ENCODE data around the gene PALM. TPM values are rescaled to one million over a fixed set of nuclear protein-coding genes. Genes with fewer than 3 reads are reported as not detected.
"Not testable (repeated sequence)": the region's sequence is repeated elsewhere in the genome, so short reads cannot be mapped to it uniquely, and the experiment has no call there.

The PALM gene
- total and polyA plus RNA-seq, 2 donors: 23.6 to 69.3 TPM

- H3K4me1 ChIP-seq (ENCODE audit: insufficient read depth): no peaks in the 10 kb centered on the region
- no peaks in the 10 kb centered on the region for H3K36me3 ChIP-seq (ENCODE audit: insufficient read depth)
- 82% methylated on average over 31 of the region's 31 CpGs for WGBS
- no peak overlapping the region for H3K27ac ChIP-seq (ENCODE audit: low read depth)
- DNase-seq (ENCODE audit: extremely low spot score): no peak
- no peak overlapping the region for H3K4me3 ChIP-seq (ENCODE audit: low read depth, low read length)
These were observed 23.2 kb upstream of the PALM start for GRCh38 chr19:685454-685931.

- Histone ChIP-seq H3K4me1 (ENCODE audit: insufficient read depth) (no peaks in the 10 kb centered on the region), H3K4me3 (ENCODE audit: low read depth, low read length) (no peak overlapping the region), H3K27ac (ENCODE audit: low read depth) (no peak overlapping the region), H3K36me3 (ENCODE audit: insufficient read depth) (no peaks in the 10 kb centered on the region)
- DNase-seq (ENCODE audit: extremely low spot score): no peak
- WGBS: 72% methylated on average over 17 of the region's 17 CpGs
These were observed 22.0 kb upstream of the PALM start for GRCh38 chr19:686589-687297.

GRCh38 chr19:687569-688166 is 21.1 kb upstream of the PALM start:
- no peaks in the 10 kb centered on the region for H3K4me1 ChIP-seq (ENCODE audit: insufficient read depth)
- H3K36me3 ChIP-seq (ENCODE audit: insufficient read depth): no peaks in the 10 kb centered on the region
- WGBS: 84% methylated on average over 11 of the region's 11 CpGs
- no peak for DNase-seq (ENCODE audit: extremely low spot score)
- H3K4me3 ChIP-seq (ENCODE audit: low read depth, low read length): no peak overlapping the region
- no peak overlapping the region for H3K27ac ChIP-seq (ENCODE audit: low read depth)

- no peak for DNase-seq (ENCODE audit: extremely low spot score)
- H3K27ac ChIP-seq (ENCODE audit: low read depth): no peak overlapping the region
- H3K4me3 ChIP-seq (ENCODE audit: low read depth, low read length): no peak overlapping the region
- H3K36me3 ChIP-seq (ENCODE audit: insufficient read depth): no peaks in the 10 kb centered on the region
- no peaks in the 10 kb centered on the region for H3K4me1 ChIP-seq (ENCODE audit: insufficient read depth)
- WGBS: 45% methylated on average over 15 of the region's 15 CpGs
These were observed 20.5 kb upstream of the PALM start for GRCh38 chr19:688214-688613.

- Histone ChIP-seq H3K36me3 (ENCODE audit: insufficient read depth) (no peaks in the 10 kb centered on the region), H3K4me3 (ENCODE audit: low read depth, low read length) (no peak overlapping the region), H3K4me1 (ENCODE audit: insufficient read depth) (no peaks in the 10 kb centered on the region), H3K27ac (ENCODE audit: low read depth) (no peak overlapping the region)
- whole genome bisulfite sequencing: 72% methylated on average over 17 of the region's 17 CpGs
- DNase-seq (ENCODE audit: extremely low spot score): no peak
These were observed 19.7 kb upstream of the PALM start for GRCh38 chr19:688992-689391.

GRCh38 chr19:690203-690602 is 18.5 kb upstream of the PALM start:
- 63% methylated on average over 18 of the region's 18 CpGs for WGBS
- DNase-seq (ENCODE audit: extremely low spot score): no peak
- no peaks in the 10 kb centered on the region for H3K4me1 ChIP-seq (ENCODE audit: insufficient read depth)

GRCh38 chr19:694481-695351 is 14.0 kb upstream of the PALM start:
- WGBS: 38% methylated on average over 41 of the region's 41 CpGs
- H3K4me1 ChIP-seq (ENCODE audit: insufficient read depth): no peaks in the 10 kb centered on the region
- H3K27ac ChIP-seq (ENCODE audit: low read depth): no peak overlapping the region
- no peaks in the 10 kb centered on the region for H3K36me3 ChIP-seq (ENCODE audit: insufficient read depth)
- H3K4me3 ChIP-seq (ENCODE audit: low read depth, low read length): no peak overlapping the region
- no peak for DNase-seq (ENCODE audit: extremely low spot score)

More at GRCh38 chr19:690203-690602, 18.5 kb upstream of the PALM start:
- Histone ChIP-seq H3K27ac (ENCODE audit: low read depth) (no peak overlapping the region), H3K36me3 (ENCODE audit: insufficient read depth) (no peaks in the 10 kb centered on the region), H3K4me3 (ENCODE audit: low read depth, low read length) (no peak overlapping the region)

- H3K4me3 ChIP-seq (ENCODE audit: low read depth, low read length): no peak within 1 kb of the TSS
- no peaks in the 10 kb centered on the region for H3K4me1 ChIP-seq (ENCODE audit: insufficient read depth)
- H3K36me3 ChIP-seq (ENCODE audit: insufficient read depth): no peaks in the 10 kb centered on the region
- 63% methylated on average over 31 of the region's 31 CpGs for WGBS
- no peak for DNase-seq (ENCODE audit: extremely low spot score)
- H3K27ac ChIP-seq (ENCODE audit: low read depth): no peak within 1 kb of the TSS
These were observed 13.3 kb upstream of the PALM start, which contains the start of gene PRSS57 for GRCh38 chr19:695352-695949. Gene PRSS57, minus strand, starts transcription at chr19:695452. Its CDS starts 22 bp downstream, at chr19:695430.

- not testable (repeated sequence) for H3K4me1 ChIP-seq (ENCODE audit: insufficient read depth); H3K4me3 ChIP-seq (ENCODE audit: low read depth, low read length); H3K36me3 ChIP-seq (ENCODE audit: insufficient read depth); H3K27ac ChIP-seq (ENCODE audit: low read depth); DNase-seq (ENCODE audit: extremely low spot score)
- WGBS: 95% methylated on average over 15 of the region's 15 CpGs
These were observed 10.2 kb upstream of the PALM start for GRCh38 chr19:698529-698928.

GRCh38 chr19:699885-700284 is 8.8 kb upstream of the PALM start:
- H3K36me3 ChIP-seq (ENCODE audit: insufficient read depth); H3K4me3 ChIP-seq (ENCODE audit: low read depth, low read length); H3K27ac ChIP-seq (ENCODE audit: low read depth); DNase-seq (ENCODE audit: extremely low spot score); H3K4me1 ChIP-seq (ENCODE audit: insufficient read depth): not testable (repeated sequence)
- WGBS: 76% methylated on average over 14 of the region's 14 CpGs

- not testable (repeated sequence) for H3K36me3 ChIP-seq (ENCODE audit: insufficient read depth); H3K4me3 ChIP-seq (ENCODE audit: low read depth, low read length); DNase-seq (ENCODE audit: extremely low spot score); H3K27ac ChIP-seq (ENCODE audit: low read depth); H3K4me1 ChIP-seq (ENCODE audit: insufficient read depth)
- 80% methylated on average over 6 of the region's 6 CpGs for WGBS
These were observed 5.9 kb upstream of the PALM start for GRCh38 chr19:702847-703246.

GRCh38 chr19:703329-703650 is 5.4 kb upstream of the PALM start:
- H3K27ac ChIP-seq (ENCODE audit: low read depth): no peak overlapping the region
- no peaks in the 10 kb centered on the region for H3K4me1 ChIP-seq (ENCODE audit: insufficient read depth)
- DNase-seq (ENCODE audit: extremely low spot score): no peak
- H3K36me3 ChIP-seq (ENCODE audit: insufficient read depth): no peaks in the 10 kb centered on the region
- 53% methylated on average over 4 of the region's 4 CpGs for WGBS
- H3K4me3 ChIP-seq (ENCODE audit: low read depth, low read length): no peak overlapping the region

GRCh38 chr19:703651-704446 is 4.9 kb upstream of the PALM start:
- WGBS: 7% methylated on average over 50 of the region's 50 CpGs
- no peaks in the 10 kb centered on the region for H3K4me1 ChIP-seq (ENCODE audit: insufficient read depth)
- DNase-seq (ENCODE audit: extremely low spot score): no peak
- H3K4me3 ChIP-seq (ENCODE audit: low read depth, low read length): no peak overlapping the region
- H3K27ac ChIP-seq (ENCODE audit: low read depth): no peak overlapping the region
- no peaks in the 10 kb centered on the region for H3K36me3 ChIP-seq (ENCODE audit: insufficient read depth)

Measured in urinary bladder (tissue), 4 donors.